Activated CD8-positive, alpha-beta T cell treated with anti-CD3 and anti-CD28 coated beads for 36 hours (primary cell): ENCODE data around the gene JAKMIP2. TPM values are rescaled to one million over a fixed set of nuclear protein-coding genes. Genes with fewer than 3 reads are reported as not detected.

Source experiments
- ATAC-seq: fragments of 200-7000 bp; cut with Tn5 transposase; one replicate; pipeline ENCODE4 v1.10.0; 2021; ENCODE audit warnings: mild to moderate bottlenecking, moderate library complexity
- CTCF ChIA-PET: fragments of 350-600 bp; sonication (Branson Sonifier 250); formaldehyde crosslinking; loops from one replicate; lab custom pipeline; 2021; ENCODE audit warnings: antibody characterized with exemption; lab: Charles Lee
- POLR2A ChIA-PET: fragments of 350-600 bp; sonication (Branson Sonifier 250); formaldehyde crosslinking; loops from one replicate; lab custom pipeline; 2021; ENCODE audit warnings: antibody characterized with exemption; lab: Charles Lee
- DNase-seq: peaks from one replicate; pipeline ENCODE4 v3.0.0-alpha.2; 2020
- H3K27ac Mint-ChIP-seq: one replicate; pipeline ENCODE4 v1.8.0; 2021; ENCODE audit warnings: mild to moderate bottlenecking, mixed read lengths
- H3K27me3 Mint-ChIP-seq: one replicate; pipeline ENCODE4 v1.8.0; 2021; ENCODE audit warnings: mixed read lengths
- H3K36me3 Mint-ChIP-seq: one replicate; pipeline ENCODE4 v1.8.0; 2021; ENCODE audit warnings: low read depth, mixed read lengths
- H3K4me1 Mint-ChIP-seq: one replicate; pipeline ENCODE4 v1.8.0; 2021; ENCODE audit warnings: low read depth, mixed read lengths
- H3K4me3 Mint-ChIP-seq: one replicate; pipeline ENCODE4 v1.8.0; 2021; ENCODE audit warnings: mild to moderate bottlenecking, moderate library complexity, mixed read lengths
- H3K9me3 Mint-ChIP-seq: one replicate; pipeline ENCODE4 v1.8.0; 2021; ENCODE audit warnings: mixed read lengths
- intact Hi-C: fragments of 100-400 bp; cut with micrococcal nuclease; formaldehyde crosslinking; loops from one replicate; pipeline ENCODE4 v1.10.0; 2022
- total RNA-seq, 2 experiments: library from RNA; stranded (reverse); gene quantifications; one replicate each; pipeline ENCODE4 v1.2.3, GENCODE V29; 2021
- TF ChIP-seq, protein P1 (sequence below): fragments of 200-600 bp; IDR thresholded peaks from one replicate; pipeline ENCODE4 v1.8.0; 2022; ENCODE audit warnings: antibody characterized with exemption, mild to moderate bottlenecking

Gene JAKMIP2
- total RNA-seq, 2 experiments from 2014 or later: 2.6 to 3.2 TPM

DNA sequence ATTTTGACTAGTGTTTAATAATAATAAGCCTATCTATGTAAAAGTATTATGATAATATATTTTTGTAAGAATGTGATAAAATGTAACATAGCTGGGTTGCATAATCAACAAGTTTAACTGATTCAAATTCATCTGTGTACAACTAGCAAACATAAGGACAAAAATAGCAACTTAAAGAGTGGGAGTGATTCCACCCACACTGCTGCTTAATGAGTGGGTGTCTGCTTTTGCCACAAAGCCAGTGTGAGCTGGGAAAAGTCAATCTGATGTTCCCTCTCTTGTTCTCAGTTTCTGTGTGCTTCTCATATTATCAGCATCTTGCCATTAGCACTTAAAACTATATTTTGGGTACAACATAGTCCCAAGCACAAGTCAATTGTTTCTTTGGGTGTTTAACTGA, 161.5 kb downstream of the JAKMIP2 start:
- CTCF ChIA-PET: interaction anchor here (1.2 to 3.3 kb wide), 3 partner anchors 15 to 223 kb away, joined by 3 to 14 read pairs (median 3); no protein-coding TSS in a partner anchor
- H3K4me1 Mint-ChIP-seq: peaks cover 2% of the 10 kb centered on the region
- no peaks in the 10 kb centered on the region for H3K9me3 Mint-ChIP-seq
- TF ChIP-seq, protein P1, sequence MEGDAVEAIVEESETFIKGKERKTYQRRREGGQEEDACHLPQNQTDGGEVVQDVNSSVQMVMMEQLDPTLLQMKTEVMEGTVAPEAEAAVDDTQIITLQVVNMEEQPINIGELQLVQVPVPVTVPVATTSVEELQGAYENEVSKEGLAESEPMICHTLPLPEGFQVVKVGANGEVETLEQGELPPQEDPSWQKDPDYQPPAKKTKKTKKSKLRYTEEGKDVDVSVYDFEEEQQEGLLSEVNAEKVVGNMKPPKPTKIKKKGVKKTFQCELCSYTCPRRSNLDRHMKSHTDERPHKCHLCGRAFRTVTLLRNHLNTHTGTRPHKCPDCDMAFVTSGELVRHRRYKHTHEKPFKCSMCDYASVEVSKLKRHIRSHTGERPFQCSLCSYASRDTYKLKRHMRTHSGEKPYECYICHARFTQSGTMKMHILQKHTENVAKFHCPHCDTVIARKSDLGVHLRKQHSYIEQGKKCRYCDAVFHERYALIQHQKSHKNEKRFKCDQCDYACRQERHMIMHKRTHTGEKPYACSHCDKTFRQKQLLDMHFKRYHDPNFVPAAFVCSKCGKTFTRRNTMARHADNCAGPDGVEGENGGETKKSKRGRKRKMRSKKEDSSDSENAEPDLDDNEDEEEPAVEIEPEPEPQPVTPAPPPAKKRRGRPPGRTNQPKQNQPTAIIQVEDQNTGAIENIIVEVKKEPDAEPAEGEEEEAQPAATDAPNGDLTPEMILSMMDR: no peak
- no peaks in the 10 kb centered on the region for H3K27me3 Mint-ChIP-seq
- ATAC-seq: no peak
- no peak overlapping the region for H3K4me3 Mint-ChIP-seq
- DNase-seq: no peak
- intact Hi-C loops: no loop called here
- H3K27ac Mint-ChIP-seq: no peak overlapping the region
- POLR2A ChIA-PET: no interaction called here
- peaks cover 8% of the 10 kb centered on the region for H3K36me3 Mint-ChIP-seq

DNA sequence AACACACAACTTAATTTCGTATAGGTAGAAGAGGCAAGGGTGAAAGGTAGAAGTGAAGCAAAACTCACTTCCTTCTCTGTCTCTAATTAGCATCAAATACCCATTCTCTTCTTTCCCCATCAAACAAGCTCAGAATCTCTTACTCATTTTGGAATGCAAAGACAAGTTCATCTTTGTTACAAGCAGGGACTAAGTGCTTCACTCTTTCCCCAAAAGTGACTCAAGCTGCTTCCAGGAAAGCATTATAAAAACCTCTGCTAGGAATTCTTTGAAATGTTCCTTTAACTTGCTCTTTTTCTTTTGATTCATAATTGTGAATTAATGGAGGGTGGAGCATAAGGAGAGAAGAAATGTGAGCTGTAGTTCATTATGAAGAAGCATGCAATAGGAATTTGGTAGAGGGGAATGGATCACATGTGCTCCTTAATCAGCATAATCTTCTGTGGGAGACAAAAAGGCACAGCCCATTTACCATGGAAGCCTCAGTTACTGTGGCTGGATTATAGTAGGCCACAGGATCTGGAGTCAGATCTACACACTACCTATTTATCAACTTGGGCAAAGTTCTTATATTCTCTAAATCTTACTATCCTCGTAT, 163.1 kb downstream of the JAKMIP2 start:
- H3K4me3 Mint-ChIP-seq: no peak overlapping the region
- intact Hi-C loops: no loop called here
- ATAC-seq (no peak), DNase-seq (no peak)
- H3K27me3 Mint-ChIP-seq: no peaks in the 10 kb centered on the region
- ChIA-PET CTCF (interaction anchor here (1.0 to 3.3 kb wide), 2 partner anchors 9 to 203 kb away, joined by 3 to 14 read pairs; no protein-coding TSS in a partner anchor), POLR2A (no interaction called here)
- no peaks in the 10 kb centered on the region for H3K9me3 Mint-ChIP-seq
- peaks cover 13% of the 10 kb centered on the region for H3K36me3 Mint-ChIP-seq
- TF ChIP-seq, protein P1: no peak
- H3K4me1 Mint-ChIP-seq: peaks cover 2% of the 10 kb centered on the region
- H3K27ac Mint-ChIP-seq: peak overlapping the region; percentile 10

DNA sequence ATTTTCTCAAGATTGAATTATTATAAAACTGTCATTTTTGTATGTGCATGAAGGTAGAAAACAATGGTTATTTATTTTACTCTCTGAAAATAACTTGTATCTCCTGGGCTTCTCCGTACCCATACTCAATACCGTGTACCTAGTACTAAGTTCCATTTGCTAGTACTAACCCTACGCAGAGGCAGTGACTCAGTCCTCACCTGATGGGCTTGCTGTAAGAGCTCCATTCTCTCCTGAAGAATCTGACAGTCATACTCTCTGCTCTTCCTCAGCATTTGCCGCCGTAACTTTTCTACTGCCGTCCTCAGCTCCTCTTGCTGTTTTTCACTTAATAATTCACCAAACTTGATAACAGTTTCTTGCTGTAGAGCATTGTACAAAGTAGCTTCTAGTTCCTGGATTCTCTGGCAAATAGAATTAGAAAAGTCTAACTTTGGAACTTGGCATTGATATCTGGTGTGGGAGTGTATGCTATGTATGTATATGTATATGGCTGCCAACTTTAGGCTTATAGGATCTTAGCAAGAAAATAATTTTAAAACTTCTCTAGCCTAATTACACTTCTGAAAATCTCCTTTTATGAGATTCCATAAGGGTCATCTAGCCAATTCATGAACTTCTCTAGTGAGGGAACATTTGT, 164.7 kb downstream of the JAKMIP2 start:
- Mint-ChIP-seq H3K4me3 (no peak overlapping the region), H3K9me3 (no peaks in the 10 kb centered on the region), H3K36me3 (peaks cover 13% of the 10 kb centered on the region), H3K27me3 (no peaks in the 10 kb centered on the region), H3K27ac (no peak overlapping the region), H3K4me1 (peaks cover 2% of the 10 kb centered on the region)
- ATAC-seq: no peak
- DNase-seq: no peak
- intact Hi-C loops: no loop called here
- ChIA-PET CTCF (interaction anchor here (0.7 to 1.2 kb wide), 3 partner anchors 10 to 205 kb away, joined by 3 to 6 read pairs (median 4); no protein-coding TSS in a partner anchor), POLR2A (no interaction called here)
- TF ChIP-seq, protein P1: no peak

DNA sequence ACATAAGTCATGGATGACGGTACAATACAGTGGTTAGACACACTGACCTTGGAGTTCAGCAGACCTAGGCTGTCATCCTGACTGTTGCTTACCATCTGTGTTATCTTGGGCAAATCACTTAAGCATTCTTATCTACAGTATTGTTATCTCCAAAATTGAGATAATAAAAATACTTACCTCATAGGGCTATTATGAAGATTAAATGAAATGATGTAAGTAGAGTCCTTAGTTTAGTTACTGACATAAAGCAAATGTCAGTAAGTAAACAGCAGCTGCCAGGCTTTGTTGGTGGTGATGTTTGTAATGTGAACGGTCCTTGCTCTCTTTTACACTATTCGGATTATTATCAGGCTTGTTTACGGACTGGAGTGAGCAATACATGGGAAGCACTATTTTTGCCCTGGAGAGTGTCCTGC, 165.3 kb downstream of the JAKMIP2 start:
- Mint-ChIP-seq H3K36me3 (peaks cover 13% of the 10 kb centered on the region), H3K4me3 (no peak overlapping the region), H3K4me1 (peaks cover 2% of the 10 kb centered on the region), H3K27ac (no peak overlapping the region), H3K27me3 (no peaks in the 10 kb centered on the region), H3K9me3 (no peaks in the 10 kb centered on the region)
- DNase-seq (no peak), ATAC-seq (no peak)
- ChIA-PET CTCF (interaction anchor here (1.2 kb wide), 2 partner anchors 11 to 206 kb away, joined by 4 to 6 read pairs; no protein-coding TSS in a partner anchor), POLR2A (no interaction called here)
- TF ChIP-seq, protein P1: no peak
- intact Hi-C loops: no loop called here

DNA sequence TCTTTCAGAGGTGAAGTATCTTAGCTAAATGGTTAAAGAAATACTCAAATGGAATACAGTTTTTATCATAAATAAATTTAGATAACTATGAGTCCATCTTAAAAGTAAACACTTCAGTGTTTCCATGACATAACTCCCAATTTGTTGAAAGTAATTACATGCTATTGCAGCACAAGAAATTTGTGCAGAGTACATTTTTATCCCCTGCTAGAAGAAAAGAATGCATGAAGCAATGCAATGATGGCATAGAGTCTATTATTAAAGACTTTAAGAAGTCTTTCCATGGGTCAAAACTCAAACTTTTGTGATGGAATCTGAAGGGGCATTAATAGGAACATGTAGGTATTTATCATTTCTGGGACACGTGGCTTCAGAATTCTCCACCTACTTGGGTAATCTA, 166.1 kb downstream of the JAKMIP2 start:
- intact Hi-C loops: no loop called here
- Mint-ChIP-seq H3K9me3 (no peaks in the 10 kb centered on the region), H3K27ac (no peak overlapping the region), H3K4me3 (no peak overlapping the region), H3K27me3 (no peaks in the 10 kb centered on the region), H3K36me3 (peaks cover 17% of the 10 kb centered on the region), H3K4me1 (peaks cover 2% of the 10 kb centered on the region)
- DNase-seq: no peak
- TF ChIP-seq, protein P1: no peak
- CTCF ChIA-PET: no interaction called here
- POLR2A ChIA-PET: no interaction called here
- no peak for ATAC-seq
